GM19463 (cell line): ENCODE data around the gene PIWIL1.

Experiments
- ATAC-seq: cut with Tn5 transposase; IDR thresholded peaks from one replicate; pipeline ENCODE4 v1.9.1; 2021; ENCODE audit warnings: mild to moderate bottlenecking, moderate library complexity; ENCODE audit not compliant: unreplicated experiment

PIWIL1 gene

DNA sequence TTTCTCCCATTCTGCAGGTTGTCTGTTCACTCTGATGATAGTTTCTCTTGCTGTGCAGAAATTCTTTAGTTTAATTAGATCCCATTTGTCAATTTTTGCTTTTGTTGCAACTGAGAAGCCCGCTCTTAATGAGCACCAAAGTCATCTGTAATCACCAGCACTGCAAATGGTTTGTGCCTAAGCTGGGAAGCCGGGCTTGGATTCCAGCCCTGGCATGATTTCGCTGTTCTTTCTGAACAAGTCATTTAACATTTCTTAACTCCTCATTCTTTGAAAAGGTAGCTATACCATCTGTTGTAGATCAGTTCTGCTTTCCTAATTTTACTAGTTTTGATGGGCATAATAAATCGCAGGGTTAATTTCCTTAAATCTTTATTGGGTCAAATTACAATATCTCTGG is 32.1 kb downstream of the PIWIL1 start:
- no peak for ATAC-seq

DNA sequence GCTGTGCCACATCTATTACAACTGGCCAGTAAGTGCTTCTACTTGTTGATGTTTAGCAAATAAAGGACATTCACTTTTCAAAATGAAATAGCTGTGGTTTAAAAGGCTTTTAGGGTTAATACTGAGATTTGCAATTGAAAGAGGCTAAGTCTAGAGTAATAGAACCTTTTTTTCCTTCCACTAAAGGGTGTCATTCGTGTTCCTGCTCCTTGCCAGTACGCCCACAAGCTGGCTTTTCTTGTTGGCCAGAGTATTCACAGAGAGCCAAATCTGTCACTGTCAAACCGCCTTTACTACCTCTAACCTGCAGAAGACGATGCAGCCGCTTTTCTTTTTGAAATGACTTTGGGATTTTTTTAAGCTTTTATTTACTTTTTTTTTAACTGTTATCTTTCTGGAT is 33.6 kb downstream of the PIWIL1 start:
- no peak for ATAC-seq

DNA sequence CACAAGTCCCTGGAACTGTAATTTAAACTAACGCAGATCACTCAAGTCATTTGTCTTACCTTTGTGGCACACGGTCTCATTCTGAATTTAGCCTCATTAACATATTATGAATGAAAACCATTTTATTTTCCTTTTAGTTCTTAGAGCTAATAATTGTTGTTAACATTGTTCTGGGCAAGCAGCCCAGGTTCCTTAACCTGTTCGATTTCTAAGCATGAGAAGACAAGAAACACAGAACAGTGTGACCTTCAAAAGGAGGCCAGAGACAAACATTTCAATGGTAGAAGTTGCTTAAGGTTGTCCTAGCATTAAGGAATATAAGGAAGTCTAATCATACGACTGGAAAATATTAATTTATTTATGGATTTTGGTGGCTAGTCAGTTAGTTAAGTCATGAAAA is 35.2 kb downstream of the PIWIL1 start:
- ATAC-seq: no peak

DNA sequence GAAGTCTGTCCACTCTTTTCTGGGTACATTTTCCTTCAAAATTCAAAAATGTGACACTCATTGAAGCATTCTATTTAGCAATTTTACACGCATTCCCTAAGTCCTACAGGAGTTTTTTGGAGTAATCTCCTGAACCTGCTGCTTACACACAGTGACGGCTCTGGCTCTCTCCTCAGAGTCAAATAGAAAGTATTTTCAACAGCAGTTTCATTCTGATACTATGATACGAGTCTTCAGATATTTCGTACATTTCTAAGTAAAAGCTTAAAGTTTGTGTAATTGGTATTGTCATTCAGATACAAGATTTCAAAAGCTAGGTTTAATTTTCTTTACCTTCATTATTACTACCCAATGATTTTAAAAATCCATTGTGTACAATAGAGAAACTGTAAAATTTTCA is 36.4 kb downstream of the PIWIL1 start:
- no peak for ATAC-seq

DNA sequence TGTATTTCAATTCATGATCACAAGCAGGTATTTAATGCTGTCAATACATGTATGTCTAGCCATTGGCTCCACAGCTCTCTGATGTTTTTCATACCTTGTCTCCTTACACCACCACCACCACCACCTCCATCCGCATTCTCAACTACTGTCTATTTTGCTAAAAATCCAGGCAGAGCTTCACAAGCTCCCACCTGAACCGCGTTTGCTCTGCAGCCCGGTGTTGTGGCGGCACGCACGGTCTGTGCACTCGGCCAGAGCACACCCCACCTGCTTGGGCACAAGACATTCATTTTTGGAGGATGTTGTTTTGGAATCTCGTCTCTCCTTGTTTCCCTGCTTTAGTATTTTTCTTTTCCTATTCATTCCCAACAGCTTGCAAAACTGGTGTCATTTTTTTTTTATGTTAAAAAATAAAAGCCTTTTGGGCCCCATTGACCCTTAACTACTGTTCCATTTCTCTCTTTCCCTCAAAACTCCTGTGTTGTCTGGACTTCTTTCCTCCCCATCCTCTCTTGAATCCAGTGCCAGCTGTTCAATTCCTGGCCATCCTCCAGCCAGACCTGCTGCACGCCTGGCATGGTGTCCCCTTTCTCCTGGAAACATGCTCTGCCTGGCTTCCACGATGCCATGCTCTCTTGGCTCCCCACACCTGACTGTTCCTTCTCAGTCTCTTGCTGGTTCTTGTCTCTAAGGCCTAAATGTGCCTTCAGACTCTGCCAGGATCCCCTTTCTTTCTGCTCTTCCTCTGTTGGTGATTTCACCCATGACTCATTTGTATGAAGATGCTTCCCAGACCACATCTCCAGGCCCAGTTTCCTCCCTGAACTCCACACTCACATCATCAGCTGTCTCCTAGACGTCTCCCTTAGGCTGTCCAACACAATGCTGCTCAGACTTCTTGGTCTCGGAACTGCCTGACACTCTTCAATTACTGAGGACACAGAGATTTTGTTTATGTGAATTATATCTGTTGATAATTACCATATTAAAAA is 37.9 kb downstream of the PIWIL1 start:
- ATAC-seq: no peak

DNA sequence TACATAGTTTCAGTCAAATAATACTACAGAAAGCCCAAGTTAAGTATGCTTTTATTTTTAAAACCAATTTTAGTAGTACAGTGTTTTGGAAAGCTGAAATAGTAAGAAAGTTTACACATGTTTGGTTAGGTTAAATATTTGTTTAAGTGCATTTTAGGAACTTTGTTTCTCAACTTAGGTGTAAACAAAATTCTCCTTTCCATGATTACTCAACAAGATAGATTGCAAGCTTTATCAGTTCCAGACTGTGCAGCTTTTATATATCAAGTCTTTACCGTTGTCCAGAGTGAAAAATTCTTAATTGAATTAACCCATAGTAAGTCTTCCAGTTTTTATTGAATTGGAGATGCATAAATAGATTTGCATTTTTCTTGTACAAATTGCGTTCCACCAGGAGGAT is 45.1 kb downstream of the PIWIL1 start:
- no peak for ATAC-seq

DNA sequence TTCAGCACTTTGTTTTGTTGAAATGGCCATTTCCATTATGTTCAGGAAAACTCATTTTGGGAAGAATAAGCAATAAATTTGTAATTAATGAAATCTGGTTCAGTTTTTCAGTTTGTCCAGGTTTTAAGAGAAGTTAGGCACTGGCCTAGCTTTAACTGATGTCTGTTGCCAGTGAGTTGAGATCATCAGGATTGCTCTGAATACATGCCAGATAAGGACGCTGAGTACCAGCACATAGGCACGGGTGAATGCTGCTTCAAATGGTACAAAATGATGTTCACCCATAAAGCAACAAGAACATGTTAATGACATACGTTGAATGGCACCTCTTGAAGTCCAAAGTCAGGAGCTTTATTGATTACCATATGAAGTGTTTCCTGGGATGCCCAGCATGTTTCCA is 46.5 kb downstream of the PIWIL1 start:
- no peak for ATAC-seq

DNA sequence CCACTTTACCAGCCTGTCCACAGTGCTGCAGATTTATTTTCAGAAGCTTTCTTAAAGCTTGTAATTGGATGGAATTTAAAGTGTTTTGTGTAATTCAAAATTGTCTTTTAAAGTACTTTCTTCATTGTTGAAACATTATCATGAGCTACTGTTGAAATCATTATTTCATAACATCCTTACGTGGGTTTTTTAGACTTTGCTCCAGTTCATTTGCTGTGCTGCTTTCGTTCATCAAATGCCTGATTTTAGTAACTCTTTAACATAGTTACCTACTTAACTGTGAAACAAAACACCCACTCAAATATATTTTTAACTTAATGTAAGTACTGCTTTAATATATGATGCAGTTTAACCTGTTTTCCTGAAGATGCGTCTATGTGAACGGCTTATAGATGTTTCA is 47.5 kb downstream of the PIWIL1 start:
- ATAC-seq: no peak

DNA sequence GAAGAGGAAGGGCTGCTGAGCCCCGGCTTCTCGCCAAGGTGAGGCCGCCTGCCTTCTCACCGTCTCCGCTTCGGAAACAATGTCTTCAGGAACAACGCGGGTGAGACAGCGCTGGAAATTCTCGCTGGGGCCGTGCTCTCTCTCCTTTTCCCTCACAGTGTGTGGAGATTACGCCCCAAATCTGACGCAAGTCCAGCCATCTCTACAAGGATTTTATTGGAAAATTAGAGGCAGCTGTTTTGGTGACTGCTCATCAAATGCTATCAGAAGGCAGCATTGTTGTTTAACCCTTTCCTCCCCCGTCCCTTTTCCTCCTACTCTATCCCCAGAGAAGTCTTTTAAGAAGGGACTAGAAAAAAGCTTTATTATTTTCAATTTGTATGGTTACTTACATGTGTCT is 53.5 kb downstream of the PIWIL1 start:
- no peak for ATAC-seq

DNA sequence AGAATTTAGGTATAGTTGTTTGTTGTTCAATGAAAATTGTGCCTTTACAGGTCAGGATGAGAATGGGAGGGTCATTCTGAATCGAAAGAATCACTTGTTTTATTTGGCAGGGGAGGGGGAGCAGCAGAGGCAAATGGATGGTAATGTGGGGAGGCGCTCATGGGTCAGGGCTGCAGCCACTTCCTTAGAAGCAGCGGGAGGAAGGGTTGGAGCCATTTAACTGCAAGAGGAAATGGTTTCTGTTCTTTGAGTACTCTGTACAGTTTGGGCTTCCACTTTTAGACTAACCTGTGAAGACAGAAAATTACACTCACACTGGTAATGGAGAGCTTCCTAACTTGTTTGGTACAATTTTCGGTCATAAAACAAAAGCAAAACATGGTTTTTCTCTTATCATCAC is 57.2 kb downstream of the PIWIL1 start:
- no peak for ATAC-seq

DNA sequence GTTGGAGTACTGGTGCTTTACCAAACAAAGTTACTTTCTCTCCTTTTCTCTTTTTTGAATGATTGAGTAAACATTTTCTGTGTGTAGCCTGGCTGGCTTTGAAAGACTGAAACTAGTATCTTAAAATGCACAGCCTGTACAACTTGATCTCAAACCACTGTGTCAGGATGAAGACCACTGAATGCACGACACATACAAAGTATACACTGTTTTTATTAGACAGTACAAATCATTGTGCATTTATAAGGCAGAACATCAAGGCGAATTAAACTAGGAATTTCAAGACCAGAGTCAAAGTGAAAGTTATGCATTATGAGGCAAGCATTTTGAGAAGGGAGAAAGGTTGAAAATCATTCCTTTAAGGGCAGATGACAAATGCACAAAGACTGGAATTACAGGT is 59.0 kb downstream of the PIWIL1 start:
- no peak for ATAC-seq

DNA sequence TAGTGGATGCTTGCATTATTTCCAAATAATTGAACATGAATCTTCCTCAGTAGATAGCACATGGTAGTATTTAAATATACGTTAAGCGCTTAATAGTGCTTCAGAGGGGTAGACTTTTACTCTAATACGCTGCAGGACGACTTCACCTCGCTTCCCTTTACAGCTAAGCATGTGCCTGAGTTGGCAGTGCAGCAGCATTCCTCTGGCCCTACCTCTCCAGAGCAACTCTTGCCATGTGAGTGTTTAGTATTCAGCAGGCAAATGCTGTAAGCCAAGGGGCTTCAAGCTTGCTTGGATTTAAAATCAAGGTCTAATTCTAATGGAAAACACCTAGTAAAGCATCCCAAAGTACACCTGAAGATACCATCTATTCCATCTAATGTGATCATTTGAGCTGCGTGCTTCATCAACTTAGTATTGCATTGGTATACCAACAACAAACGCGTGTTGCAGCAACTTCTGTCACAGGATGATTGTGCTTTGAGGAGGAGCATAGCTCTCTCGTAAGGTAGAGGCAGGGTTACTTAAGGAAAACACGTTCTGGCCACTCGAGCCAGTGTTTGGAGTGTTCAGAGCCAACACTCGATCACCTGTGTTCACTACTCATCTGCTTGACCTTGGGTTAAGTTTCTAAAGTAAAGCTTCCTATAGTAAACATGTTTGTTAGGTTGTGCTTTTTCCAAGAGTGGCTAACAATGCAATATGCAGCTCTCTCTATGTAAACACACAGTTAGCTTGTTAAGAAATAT is 60.6 kb downstream of the PIWIL1 start:
- no peak for ATAC-seq

DNA sequence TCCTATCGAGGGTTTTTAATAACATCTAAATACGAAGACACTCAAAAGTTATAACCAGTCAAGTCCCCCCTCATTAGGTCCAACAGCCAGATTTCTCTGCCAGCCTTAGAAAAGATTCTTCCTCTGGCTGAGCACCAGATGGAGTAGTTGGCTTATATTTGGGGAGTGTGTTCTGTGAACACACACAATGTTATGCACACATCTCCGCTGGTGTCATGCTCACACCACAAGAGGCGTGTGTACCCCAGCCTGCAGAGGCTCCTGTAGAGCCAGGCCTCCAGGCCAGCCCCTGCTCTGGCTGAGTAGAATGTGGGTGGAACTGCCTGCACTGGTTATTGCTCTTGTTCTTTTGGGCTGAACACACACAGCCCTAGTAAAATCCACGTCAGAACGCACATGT is 64.0 kb downstream of the PIWIL1 start:
- no peak for ATAC-seq

DNA sequence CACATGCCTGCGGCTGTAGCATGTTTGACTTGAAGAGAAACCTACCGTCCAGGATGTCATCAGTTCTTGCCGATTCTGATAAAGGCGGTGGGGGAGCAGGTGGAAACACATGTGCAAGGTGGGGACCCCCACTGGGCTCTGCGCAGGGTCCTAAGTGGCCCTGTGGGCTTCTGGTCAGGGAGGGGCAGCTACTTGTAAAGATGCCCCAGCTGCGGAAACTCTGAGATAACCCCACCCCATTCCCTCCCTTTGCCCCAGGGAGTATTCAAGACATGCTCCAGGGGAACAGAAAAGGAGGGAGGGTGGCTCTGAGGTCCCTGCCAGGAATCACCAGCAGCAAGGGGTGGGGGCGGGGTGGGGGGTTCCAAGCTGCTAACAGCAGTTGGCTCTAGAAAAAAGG is 67.6 kb downstream of the PIWIL1 start:
- no peak for ATAC-seq

DNA sequence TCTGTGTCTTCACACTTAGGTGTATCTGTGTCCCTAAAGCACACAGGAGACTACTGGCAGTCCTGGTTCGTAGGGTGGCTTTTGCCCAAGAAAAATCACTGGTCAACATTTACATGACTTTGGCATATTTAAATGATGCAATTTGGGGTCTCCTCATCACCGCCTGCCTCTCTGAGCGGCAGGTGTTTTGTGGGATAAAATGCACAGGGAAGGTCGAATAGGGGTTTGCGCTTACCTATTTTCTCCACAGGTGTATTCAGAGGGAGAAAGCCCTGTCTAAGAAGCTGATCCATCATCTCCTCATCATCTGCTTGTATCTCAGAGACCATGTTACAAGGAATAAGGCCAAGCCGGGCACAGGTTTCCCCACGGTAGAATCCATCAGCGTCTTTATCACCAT is 74.7 kb downstream of the PIWIL1 start:
- no peak for ATAC-seq

DNA sequence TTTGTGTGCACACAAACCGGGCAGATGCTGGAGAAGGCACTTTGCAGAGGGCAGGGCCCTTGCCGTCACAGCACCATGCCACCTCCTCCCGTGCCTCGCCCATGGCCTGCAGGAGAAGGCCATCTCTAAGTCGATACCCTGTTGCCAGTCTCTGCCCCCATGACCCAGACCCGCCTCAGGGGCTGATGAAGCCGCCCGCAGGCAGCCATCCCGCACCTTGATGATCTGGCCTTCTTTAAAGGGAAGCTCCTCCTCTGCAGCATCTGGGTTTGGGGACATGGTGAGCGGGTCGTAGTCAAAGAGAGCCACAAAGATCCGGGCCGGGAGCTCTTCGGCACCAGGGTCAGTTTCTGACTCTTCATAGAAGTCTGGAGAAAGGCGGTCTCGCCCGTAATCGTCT is 76.2 kb downstream of the PIWIL1 start:
- no peak for ATAC-seq

DNA sequence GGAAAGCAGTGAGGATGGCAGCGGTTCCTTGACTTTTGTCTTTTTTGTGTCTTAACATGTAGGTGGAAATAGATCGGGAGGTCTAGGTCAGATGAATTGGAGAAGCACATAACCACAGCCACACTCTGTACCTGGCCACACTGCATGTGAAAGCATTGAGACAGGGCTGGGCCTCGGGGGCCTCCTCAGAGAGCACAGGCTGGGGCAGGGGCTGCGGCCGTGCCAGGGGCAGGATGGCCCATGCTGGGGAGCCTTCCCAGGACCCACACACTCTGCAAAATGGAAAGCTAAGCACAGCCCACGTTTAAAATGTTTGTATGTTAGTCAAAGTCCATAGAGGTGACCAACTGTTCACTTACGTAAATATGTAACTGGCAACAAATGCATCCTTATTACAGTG is 76.7 kb downstream of the PIWIL1 start:
- ATAC-seq: no peak

DNA sequence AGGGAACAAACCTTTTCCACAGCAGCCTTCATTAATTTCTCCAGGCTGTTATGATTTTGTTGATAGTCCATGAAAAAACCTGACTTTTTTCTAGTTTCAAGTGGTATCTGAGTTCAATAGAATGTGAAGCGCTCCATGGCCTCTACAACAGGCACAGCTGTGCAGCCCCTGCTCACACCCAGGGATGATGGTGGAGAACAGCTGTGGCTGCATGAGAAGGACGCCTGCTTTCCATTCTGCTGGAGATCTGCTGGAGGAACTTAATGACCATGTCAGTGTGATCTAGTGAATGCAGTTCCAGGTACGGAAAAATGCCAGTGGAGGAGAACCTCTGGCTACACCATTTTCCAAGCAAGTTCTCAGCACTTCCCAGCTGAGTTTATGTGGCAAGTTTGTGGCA is 80.6 kb downstream of the PIWIL1 start:
- ATAC-seq: no peak

DNA sequence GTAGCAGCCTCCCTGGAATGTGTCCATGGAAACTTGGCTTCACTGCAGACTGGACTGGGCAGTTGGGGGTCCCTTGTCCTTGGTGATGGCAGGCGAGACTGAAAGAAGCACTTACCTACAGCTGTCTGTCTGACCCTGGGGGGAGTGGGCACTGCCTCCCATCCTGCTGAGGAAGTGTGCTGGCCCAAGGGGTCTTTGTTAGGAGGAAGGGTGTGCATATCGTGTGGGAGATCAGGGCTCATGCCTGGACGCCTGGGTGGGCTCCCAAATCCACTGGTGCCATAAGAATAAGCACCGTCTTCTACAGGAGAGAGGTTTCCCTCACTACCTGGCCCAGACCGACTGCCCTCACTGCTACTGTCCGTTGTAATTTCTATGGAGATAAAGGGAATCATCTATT is 81.4 kb downstream of the PIWIL1 start:
- ATAC-seq: no peak

DNA sequence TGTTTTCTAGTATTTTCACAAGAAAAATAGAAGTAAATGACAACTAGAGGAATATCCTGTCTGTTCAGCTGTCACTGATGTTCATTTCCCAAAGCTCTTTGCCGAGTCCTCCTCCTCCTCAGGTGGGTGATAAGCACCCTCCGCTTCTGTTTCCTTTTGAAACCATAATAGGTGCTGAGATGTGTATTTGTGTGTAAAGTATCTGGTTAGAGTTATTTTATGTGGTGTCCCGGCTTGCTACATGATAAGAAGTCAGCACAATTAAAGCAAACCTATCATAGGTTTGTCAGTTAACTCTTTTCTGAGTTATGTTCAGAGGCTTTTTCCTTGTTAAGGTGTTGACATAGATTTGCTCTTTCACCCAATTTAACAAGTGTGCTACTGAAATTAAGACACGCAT is 82.4 kb downstream of the PIWIL1 start:
- no peak for ATAC-seq

DNA sequence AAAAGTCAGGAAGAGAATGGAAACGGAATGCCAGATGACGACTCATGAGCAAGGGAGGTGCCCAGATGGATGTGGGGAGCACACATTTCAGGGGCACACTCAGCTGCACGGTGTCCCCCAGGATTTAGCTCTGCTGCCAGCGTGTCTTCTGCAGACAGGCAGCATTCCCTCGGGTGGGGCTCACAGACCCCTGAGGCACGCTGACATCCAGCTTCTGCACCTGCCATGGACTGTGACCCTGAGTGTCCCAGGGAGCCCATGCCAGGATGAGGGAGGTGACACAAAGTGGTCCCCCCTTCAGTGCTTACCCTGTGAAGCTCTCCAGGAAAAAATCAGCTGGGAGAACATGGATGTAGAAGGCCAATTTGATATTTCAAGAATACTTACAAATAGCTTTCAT is 84.2 kb downstream of the PIWIL1 start:
- no peak for ATAC-seq
